ENCODE data around the gene DEF6.
A peak's percentile ranks its signal among the peaks of the same experiment; 100 is the strongest.
"Not testable (repeated sequence)": the region's sequence is repeated elsewhere in the genome, so short reads cannot be mapped to it uniquely, and the experiment has no call there.

DEF6 gene

GRCh38 chr6:35312076-35312800, 14.6 kb downstream of the DEF6 start:
- peak overlapping the region; percentile 55 for H3K4me3 Mint-ChIP-seq
- peak overlapping the region; percentile 92 for H3K27ac Mint-ChIP-seq
- H3K36me3 Mint-ChIP-seq (ENCODE audit: low read depth): peaks cover 88% of the 10 kb centered on the region
- no peaks in the 10 kb centered on the region for H3K9me3 Mint-ChIP-seq
- H3K4me1 Mint-ChIP-seq (ENCODE audit: low read depth): peaks cover 86% of the 10 kb centered on the region
- no peaks in the 10 kb centered on the region for H3K27me3 Mint-ChIP-seq

- no peaks in the 10 kb centered on the region for H3K27me3 Mint-ChIP-seq
- peaks cover 88% of the 10 kb centered on the region for H3K36me3 Mint-ChIP-seq (ENCODE audit: low read depth)
- H3K4me1 Mint-ChIP-seq (ENCODE audit: low read depth): peaks cover 80% of the 10 kb centered on the region
- H3K27ac Mint-ChIP-seq: peak overlapping the region; percentile 67
- H3K9me3 Mint-ChIP-seq: no peaks in the 10 kb centered on the region
- no peak overlapping the region for H3K4me3 Mint-ChIP-seq
These were observed 15.2 kb downstream of the DEF6 start for GRCh38 chr6:35312807-35313206.

GRCh38 chr6:35317483-35318195, 20.0 kb downstream of the DEF6 start:
- Mint-ChIP-seq H3K27me3 (no peaks in the 10 kb centered on the region), H3K4me3 (no peak overlapping the region), H3K4me1 (ENCODE audit: low read depth) (peaks cover 37% of the 10 kb centered on the region), H3K36me3 (ENCODE audit: low read depth) (peaks cover 88% of the 10 kb centered on the region), H3K27ac (no peak overlapping the region), H3K9me3 (no peaks in the 10 kb centered on the region)

- Mint-ChIP-seq H3K4me3 (no peak overlapping the region), H3K36me3 (ENCODE audit: low read depth) (peaks cover 84% of the 10 kb centered on the region), H3K27me3 (no peaks in the 10 kb centered on the region), H3K4me1 (ENCODE audit: low read depth) (peaks cover 29% of the 10 kb centered on the region), H3K9me3 (no peaks in the 10 kb centered on the region), H3K27ac (no peak overlapping the region)
These were observed 20.9 kb downstream of the DEF6 start for GRCh38 chr6:35318196-35319171.

- Mint-ChIP-seq H3K4me3 (no peak overlapping the region), H3K9me3 (no peaks in the 10 kb centered on the region), H3K4me1 (ENCODE audit: low read depth) (peaks cover 19% of the 10 kb centered on the region), H3K27ac (no peak overlapping the region), H3K36me3 (ENCODE audit: low read depth) (peaks cover 76% of the 10 kb centered on the region), H3K27me3 (no peaks in the 10 kb centered on the region)
These were observed 21.9 kb downstream of the DEF6 start for GRCh38 chr6:35319346-35320030.

GRCh38 chr6:35320031-35320410, 22.4 kb downstream of the DEF6 start:
- H3K27ac Mint-ChIP-seq: no peak overlapping the region

GRCh38 chr6:35321091-35321490, 23.5 kb downstream of the DEF6 start:
- H3K9me3 Mint-ChIP-seq: no peaks in the 10 kb centered on the region
- no peak overlapping the region for H3K27ac Mint-ChIP-seq
- peaks cover 6% of the 10 kb centered on the region for H3K4me1 Mint-ChIP-seq (ENCODE audit: low read depth)
- no peaks in the 10 kb centered on the region for H3K27me3 Mint-ChIP-seq
- H3K36me3 Mint-ChIP-seq (ENCODE audit: low read depth): peaks cover 70% of the 10 kb centered on the region
- H3K4me3 Mint-ChIP-seq: no peak overlapping the region

More at GRCh38 chr6:35320031-35320410, 22.4 kb downstream of the DEF6 start:
- Mint-ChIP-seq H3K9me3 (no peaks in the 10 kb centered on the region), H3K27me3 (no peaks in the 10 kb centered on the region), H3K4me1 (ENCODE audit: low read depth) (peaks cover 13% of the 10 kb centered on the region), H3K4me3 (no peak overlapping the region), H3K36me3 (ENCODE audit: low read depth) (peaks cover 74% of the 10 kb centered on the region)

- Mint-ChIP-seq H3K9me3 (no peaks in the 10 kb centered on the region), H3K4me3 (no peak overlapping the region), H3K4me1 (ENCODE audit: low read depth) (peaks cover 23% of the 10 kb centered on the region), H3K27ac (peak overlapping the region; percentile 34), H3K27me3 (no peaks in the 10 kb centered on the region), H3K36me3 (ENCODE audit: low read depth) (peaks cover 21% of the 10 kb centered on the region)
These were observed 29.9 kb downstream of the DEF6 start for GRCh38 chr6:35327349-35328027.

- peaks cover 30% of the 10 kb centered on the region for H3K4me1 Mint-ChIP-seq (ENCODE audit: low read depth)
- no peak overlapping the region for H3K27ac Mint-ChIP-seq
- H3K9me3 Mint-ChIP-seq: peaks cover 3% of the 10 kb centered on the region
- peaks cover 17% of the 10 kb centered on the region for H3K36me3 Mint-ChIP-seq (ENCODE audit: low read depth)
- no peaks in the 10 kb centered on the region for H3K27me3 Mint-ChIP-seq
- H3K4me3 Mint-ChIP-seq: no peak overlapping the region
These were observed 30.6 kb downstream of the DEF6 start for GRCh38 chr6:35328108-35328723.

- not testable (repeated sequence) for H3K9me3 Mint-ChIP-seq, H3K27me3 Mint-ChIP-seq, H3K4me3 Mint-ChIP-seq, H3K27ac Mint-ChIP-seq
- H3K4me1 Mint-ChIP-seq (ENCODE audit: low read depth): peaks cover 34% of the 10 kb centered on the region
- peaks cover 12% of the 10 kb centered on the region for H3K36me3 Mint-ChIP-seq (ENCODE audit: low read depth)
These were observed 31.3 kb downstream of the DEF6 start for GRCh38 chr6:35328965-35329364.

- H3K4me1 Mint-ChIP-seq (ENCODE audit: low read depth): peaks cover 37% of the 10 kb centered on the region
- H3K27ac Mint-ChIP-seq: no peak overlapping the region
- peaks cover 3% of the 10 kb centered on the region for H3K9me3 Mint-ChIP-seq
- H3K4me3 Mint-ChIP-seq: no peak overlapping the region
- peaks cover 8% of the 10 kb centered on the region for H3K36me3 Mint-ChIP-seq (ENCODE audit: low read depth)
- no peaks in the 10 kb centered on the region for H3K27me3 Mint-ChIP-seq
These were observed 33.0 kb downstream of the DEF6 start for GRCh38 chr6:35330541-35331119.

GRCh38 chr6:35332074-35332887, 34.7 kb downstream of the DEF6 start:
- not testable (repeated sequence) for H3K9me3 Mint-ChIP-seq; H3K4me3 Mint-ChIP-seq; H3K27me3 Mint-ChIP-seq; H3K36me3 Mint-ChIP-seq (ENCODE audit: low read depth)
- peaks cover 41% of the 10 kb centered on the region for H3K4me1 Mint-ChIP-seq (ENCODE audit: low read depth)
- H3K27ac Mint-ChIP-seq: peak overlapping the region; percentile 55

GRCh38 chr6:35341557-35341956, 43.9 kb downstream of the DEF6 start:
- peaks cover 13% of the 10 kb centered on the region for H3K36me3 Mint-ChIP-seq (ENCODE audit: low read depth)
- no peak overlapping the region for H3K27ac Mint-ChIP-seq
- no peaks in the 10 kb centered on the region for H3K27me3 Mint-ChIP-seq
- no peak overlapping the region for H3K4me3 Mint-ChIP-seq
- H3K4me1 Mint-ChIP-seq (ENCODE audit: low read depth): peaks cover 47% of the 10 kb centered on the region
- no peaks in the 10 kb centered on the region for H3K9me3 Mint-ChIP-seq

Data from stimulated activated naive CD8-positive, alpha-beta T cell treated with anti-CD3 and anti-CD28 coated beads, Interleukin-15, Interleukin-2, amounts not matched to agents 100 ng/mL and 50 ng/mL, for 24 hours (primary cell).